ENCODE measurements around the gene FHIT.

FHIT gene

GRCh38 chr3:60125686-60126085, 1125.6 kb downstream of the FHIT start:
- TF ChIP-seq CTCF (IDR thresholded peaks at IDR 0.05; ENCODE audit: insufficient read depth, low read length, poor library complexity, severe bottlenecking): no peak
- no peak for TF ChIP-seq EZH2phosphoT487 (conservative IDR thresholded peaks at IDR 0.05; ENCODE audit: low read length)
- no peaks in the 10 kb centered on the region for H3K9me2 ChIP-seq (replicated peaks; ENCODE audit: insufficient read depth, low read length)
- H3K4me2 ChIP-seq (ENCODE audit: low read depth, low read length, poor library complexity, severe bottlenecking): no peak overlapping the region
- no peaks in the 10 kb centered on the region for H3F3A ChIP-seq (ENCODE audit: insufficient read depth)
- H3K27ac ChIP-seq (ENCODE audit: low read depth, low read length): no peak overlapping the region
- no peaks in the 10 kb centered on the region for H3K79me2 ChIP-seq (ENCODE audit: insufficient read depth, low read length)
- no peak overlapping the region for H2AFZ ChIP-seq (ENCODE audit: low read depth, low read length, severe bottlenecking)
- no peaks in the 10 kb centered on the region for H3K27me3 ChIP-seq (ENCODE audit: low read length)
- H3K4me3 ChIP-seq (ENCODE audit: insufficient read depth, low read length, poor library complexity, severe bottlenecking): no peak overlapping the region
- H3K9me3 ChIP-seq (ENCODE audit: insufficient read depth, low read length): no peaks in the 10 kb centered on the region
- no peak overlapping the region for H3K9ac ChIP-seq (ENCODE audit: low read length)
- H4K20me1 ChIP-seq (ENCODE audit: low read depth, low read length): no peaks in the 10 kb centered on the region
- no peaks in the 10 kb centered on the region for H3K36me3 ChIP-seq (ENCODE audit: low read length)

DNA sequence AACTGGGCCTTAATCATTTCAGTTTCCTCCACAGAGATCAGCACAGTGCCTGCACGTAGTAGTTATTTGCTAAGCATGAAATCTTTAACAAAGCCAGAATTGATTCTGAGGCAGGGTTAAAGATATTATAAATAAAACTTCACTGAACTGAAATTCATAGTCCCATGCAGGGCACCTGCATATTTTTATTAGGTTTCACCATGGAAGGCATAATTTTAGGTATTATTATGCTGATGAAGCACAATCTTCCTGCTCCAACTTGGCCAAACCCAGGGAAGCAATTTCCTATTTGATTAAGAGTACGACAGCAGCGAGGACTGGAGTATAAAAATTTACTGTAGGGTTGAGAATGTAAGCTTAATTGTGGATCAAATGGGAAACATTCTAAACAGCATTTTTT, 1131.0 kb downstream of the FHIT start:
- Histone ChIP-seq H4K20me1 (ENCODE audit: low read depth, low read length) (no peaks in the 10 kb centered on the region), H3K9me3 (ENCODE audit: insufficient read depth, low read length) (no peaks in the 10 kb centered on the region), H3K4me3 (ENCODE audit: insufficient read depth, low read length, poor library complexity, severe bottlenecking) (no peak overlapping the region), H3K9ac (ENCODE audit: low read length) (no peak overlapping the region), H3K4me2 (ENCODE audit: low read depth, low read length, poor library complexity, severe bottlenecking) (no peak overlapping the region), H3F3A (ENCODE audit: insufficient read depth) (no peaks in the 10 kb centered on the region), H3K9me2 (replicated peaks; ENCODE audit: insufficient read depth, low read length) (no peaks in the 10 kb centered on the region), H3K79me2 (ENCODE audit: insufficient read depth, low read length) (no peaks in the 10 kb centered on the region), H3K27me3 (ENCODE audit: low read length) (no peaks in the 10 kb centered on the region), H3K36me3 (ENCODE audit: low read length) (no peaks in the 10 kb centered on the region), H2AFZ (ENCODE audit: low read depth, low read length, severe bottlenecking) (no peak overlapping the region), H3K27ac (ENCODE audit: low read depth, low read length) (no peak overlapping the region)
- TF ChIP-seq CTCF (IDR thresholded peaks at IDR 0.05; ENCODE audit: insufficient read depth, low read length, poor library complexity, severe bottlenecking) (no peak), EZH2phosphoT487 (conservative IDR thresholded peaks at IDR 0.05; ENCODE audit: low read length) (no peak)

DNA sequence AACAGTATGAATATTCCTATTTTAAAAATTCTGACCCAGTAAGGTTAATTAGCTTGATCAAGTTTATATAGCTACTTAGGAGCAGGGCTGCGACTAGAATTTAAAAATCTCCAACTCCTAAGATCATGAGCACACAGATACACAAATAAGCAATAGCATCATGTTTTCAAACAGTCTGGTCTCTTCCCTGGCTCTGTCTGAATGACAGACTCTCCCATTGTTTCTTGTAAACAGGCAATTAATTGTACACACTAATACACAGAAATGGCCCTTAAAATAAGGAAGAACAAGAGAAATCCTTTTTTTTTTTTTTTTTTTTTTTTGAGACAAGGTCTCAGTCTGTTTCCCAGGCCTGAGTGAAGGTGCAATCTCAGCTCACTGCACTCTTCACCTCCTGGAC, 1137.1 kb downstream of the FHIT start:
- TF ChIP-seq EZH2phosphoT487 (conservative IDR thresholded peaks at IDR 0.05; ENCODE audit: low read length) (no peak), CTCF (IDR thresholded peaks at IDR 0.05; ENCODE audit: insufficient read depth, low read length, poor library complexity, severe bottlenecking) (no peak)

More for the DNA sequence above, 1137.1 kb downstream of the FHIT start:
- H3F3A ChIP-seq (ENCODE audit: insufficient read depth): no peaks in the 10 kb centered on the region
- H3K4me2 ChIP-seq (ENCODE audit: low read depth, low read length, poor library complexity, severe bottlenecking): no peak overlapping the region
- H3K27ac ChIP-seq (ENCODE audit: low read depth, low read length): no peak overlapping the region
- H3K9me2 ChIP-seq (replicated peaks; ENCODE audit: insufficient read depth, low read length): no peaks in the 10 kb centered on the region
- H3K79me2 ChIP-seq (ENCODE audit: insufficient read depth, low read length): no peaks in the 10 kb centered on the region
- H3K4me3 ChIP-seq (ENCODE audit: insufficient read depth, low read length, poor library complexity, severe bottlenecking): no peak overlapping the region
- H4K20me1 ChIP-seq (ENCODE audit: low read depth, low read length): no peaks in the 10 kb centered on the region
- H3K27me3 ChIP-seq (ENCODE audit: low read length): no peaks in the 10 kb centered on the region
- H2AFZ ChIP-seq (ENCODE audit: low read depth, low read length, severe bottlenecking): no peak overlapping the region
- H3K36me3 ChIP-seq (ENCODE audit: low read length): no peaks in the 10 kb centered on the region
- no peaks in the 10 kb centered on the region for H3K9me3 ChIP-seq (ENCODE audit: insufficient read depth, low read length)
- H3K9ac ChIP-seq (ENCODE audit: low read length): no peak overlapping the region
